Measurements from ENCODE around the gene ARHGAP24. TPM values are rescaled to one million over a fixed set of nuclear protein-coding genes. Genes with fewer than 3 reads are reported as not detected.

ARHGAP24 gene
- 0.84 and 1.5 TPM in 2 replicates for total RNA-seq
- long read RNA-seq = 0 reads

DNA sequence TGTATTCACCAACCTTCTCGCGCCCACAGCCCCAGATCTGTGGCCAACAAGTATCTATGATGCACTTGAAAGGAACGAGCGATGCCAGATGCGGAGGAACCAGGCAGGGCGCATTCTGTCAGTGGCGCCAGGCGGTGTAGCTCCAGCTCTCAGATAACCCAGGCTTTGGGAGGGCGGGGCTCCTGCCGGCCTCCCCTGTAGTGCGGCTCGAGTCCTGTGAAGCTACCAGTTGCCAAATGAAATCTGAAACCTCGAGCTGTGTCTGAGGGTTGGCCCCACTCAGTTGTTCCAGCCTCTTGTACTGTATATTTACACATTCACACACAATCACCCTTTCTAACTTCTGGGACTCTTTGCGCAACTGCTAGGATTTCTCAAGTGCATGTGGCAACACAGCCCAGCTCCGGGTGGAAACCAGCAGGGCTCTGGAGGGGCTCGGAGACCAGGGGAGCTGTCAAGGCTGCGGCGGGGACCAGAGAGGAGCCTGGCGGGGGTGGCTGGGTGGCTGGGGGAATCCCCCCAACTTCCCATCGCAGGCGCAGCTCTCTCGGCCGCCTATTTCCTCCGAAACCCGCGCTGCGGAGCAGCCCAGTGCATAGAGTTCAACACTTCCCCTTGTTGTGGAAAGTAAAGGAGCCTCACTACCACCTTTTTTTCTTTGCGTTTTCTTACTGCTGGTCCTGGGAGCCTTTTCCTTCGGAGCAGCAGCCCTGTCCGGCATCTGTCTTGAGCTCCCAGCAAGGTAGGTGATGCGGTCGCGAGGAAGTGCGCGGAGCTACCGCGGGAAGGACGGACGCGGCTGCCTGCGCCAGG lies at the start of gene ARHGAP24:
TSS of gene ARHGAP24 (plus strand) at position 333 of the 813 bp plus-strand sequence.
- peak; percentile 63 for DNase-seq (ENCODE audit: low read depth, low spot score)
- Mint-ChIP-seq H3K9me3 (no peaks in the 10 kb centered on the region), H3K4me3 (peak within 1 kb of the TSS; percentile 95), H3K27me3 (ENCODE audit: low read depth) (peaks cover 18% of the 10 kb centered on the region), H3K27ac (ENCODE audit: unreplicated experiment) (peak within 1 kb of the TSS; percentile 90), H3K36me3 (ENCODE audit: low read depth) (no peaks in the 10 kb centered on the region), H3K4me1 (peaks cover 10% of the 10 kb centered on the region)
- TF ChIP-seq, protein P1, sequence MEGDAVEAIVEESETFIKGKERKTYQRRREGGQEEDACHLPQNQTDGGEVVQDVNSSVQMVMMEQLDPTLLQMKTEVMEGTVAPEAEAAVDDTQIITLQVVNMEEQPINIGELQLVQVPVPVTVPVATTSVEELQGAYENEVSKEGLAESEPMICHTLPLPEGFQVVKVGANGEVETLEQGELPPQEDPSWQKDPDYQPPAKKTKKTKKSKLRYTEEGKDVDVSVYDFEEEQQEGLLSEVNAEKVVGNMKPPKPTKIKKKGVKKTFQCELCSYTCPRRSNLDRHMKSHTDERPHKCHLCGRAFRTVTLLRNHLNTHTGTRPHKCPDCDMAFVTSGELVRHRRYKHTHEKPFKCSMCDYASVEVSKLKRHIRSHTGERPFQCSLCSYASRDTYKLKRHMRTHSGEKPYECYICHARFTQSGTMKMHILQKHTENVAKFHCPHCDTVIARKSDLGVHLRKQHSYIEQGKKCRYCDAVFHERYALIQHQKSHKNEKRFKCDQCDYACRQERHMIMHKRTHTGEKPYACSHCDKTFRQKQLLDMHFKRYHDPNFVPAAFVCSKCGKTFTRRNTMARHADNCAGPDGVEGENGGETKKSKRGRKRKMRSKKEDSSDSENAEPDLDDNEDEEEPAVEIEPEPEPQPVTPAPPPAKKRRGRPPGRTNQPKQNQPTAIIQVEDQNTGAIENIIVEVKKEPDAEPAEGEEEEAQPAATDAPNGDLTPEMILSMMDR (conservative IDR thresholded peaks at IDR 0.05) = no peak

DNA sequence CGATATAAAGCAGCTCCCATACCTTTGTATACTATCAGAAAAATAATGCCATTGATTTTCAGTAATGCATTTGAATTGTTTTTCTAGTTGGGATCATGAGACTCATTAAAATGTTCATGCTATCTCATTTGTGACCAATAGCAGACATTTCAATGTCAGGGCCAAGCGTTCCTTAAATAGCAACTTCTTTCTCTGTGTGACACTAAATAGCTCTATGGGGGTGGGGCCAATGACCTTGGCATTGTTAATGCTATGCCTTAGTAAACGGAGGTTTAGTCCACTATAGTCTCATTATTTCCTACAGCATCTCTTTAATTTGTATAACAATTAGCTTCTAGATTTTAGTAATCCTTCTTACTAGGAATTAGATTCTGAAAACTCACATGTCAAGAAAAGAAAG lies 48.6 kb upstream of the ARHGAP24 start:
- TF ChIP-seq, protein P1 (conservative IDR thresholded peaks at IDR 0.05) = no peak
- no peak overlapping the region for H3K27ac Mint-ChIP-seq (ENCODE audit: unreplicated experiment)
- no peaks in the 10 kb centered on the region for H3K9me3 Mint-ChIP-seq
- H3K4me1 Mint-ChIP-seq = peaks cover 4% of the 10 kb centered on the region
- DNase-seq (ENCODE audit: low read depth, low spot score) = no peak
- no peaks in the 10 kb centered on the region for H3K36me3 Mint-ChIP-seq (ENCODE audit: low read depth)
- peaks cover 2% of the 10 kb centered on the region for H3K27me3 Mint-ChIP-seq (ENCODE audit: low read depth)
- no peak overlapping the region for H3K4me3 Mint-ChIP-seq

DNA sequence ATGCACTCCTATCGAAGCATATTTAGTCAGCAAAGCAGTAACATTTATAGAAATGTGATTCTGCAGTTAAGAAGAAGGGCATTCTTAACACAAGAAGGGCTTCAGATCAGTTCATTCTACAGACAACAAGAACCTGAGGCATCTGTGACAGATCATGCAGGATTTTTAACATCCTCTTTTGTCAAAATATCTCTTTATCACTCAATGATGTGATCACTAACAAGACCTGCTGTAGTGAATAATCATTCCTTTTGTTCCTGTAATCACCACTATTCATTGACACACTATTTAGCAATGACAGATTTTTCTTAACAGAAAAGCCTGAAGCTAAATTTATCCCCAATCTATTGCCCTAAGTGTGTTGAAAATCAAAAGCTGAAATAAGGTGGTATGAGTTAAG lies 47.8 kb upstream of the ARHGAP24 start:
- TF ChIP-seq, protein P1 (conservative IDR thresholded peaks at IDR 0.05) = no peak
- Mint-ChIP-seq H3K27me3 (ENCODE audit: low read depth) (peaks cover 2% of the 10 kb centered on the region), H3K27ac (ENCODE audit: unreplicated experiment) (no peak overlapping the region), H3K4me1 (peaks cover 4% of the 10 kb centered on the region), H3K4me3 (no peak overlapping the region), H3K36me3 (ENCODE audit: low read depth) (no peaks in the 10 kb centered on the region), H3K9me3 (no peaks in the 10 kb centered on the region)
- no peak for DNase-seq (ENCODE audit: low read depth, low spot score)

DNA sequence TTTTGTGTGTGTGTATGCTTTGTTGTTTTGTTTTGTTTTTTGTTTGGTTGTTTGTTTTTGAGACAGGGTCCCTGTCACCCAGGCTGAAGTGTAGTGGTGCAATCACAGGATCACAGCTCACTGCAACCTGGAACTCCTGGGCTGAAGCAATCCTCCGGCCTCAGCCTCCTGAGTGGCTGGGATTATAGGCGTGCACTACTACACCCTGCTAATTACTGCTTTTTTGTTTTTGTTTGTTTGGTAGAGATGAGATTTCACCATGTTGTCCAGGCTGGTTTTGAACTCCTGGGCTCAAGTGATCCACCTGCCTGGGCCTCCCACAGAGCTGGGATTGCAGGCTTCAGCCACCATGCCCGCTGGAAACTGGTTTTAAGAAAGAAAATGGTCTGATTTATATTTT lies 44.7 kb upstream of the ARHGAP24 start:
- Mint-ChIP-seq H3K27me3 (ENCODE audit: low read depth) (peaks cover 2% of the 10 kb centered on the region), H3K4me3 (no peak overlapping the region), H3K36me3 (ENCODE audit: low read depth) (no peaks in the 10 kb centered on the region), H3K4me1 (peaks cover 4% of the 10 kb centered on the region), H3K9me3 (peaks cover 4% of the 10 kb centered on the region), H3K27ac (ENCODE audit: unreplicated experiment) (no peak overlapping the region)
- TF ChIP-seq, protein P1 (conservative IDR thresholded peaks at IDR 0.05) = no peak
- DNase-seq (ENCODE audit: low read depth, low spot score) = no peak

DNA sequence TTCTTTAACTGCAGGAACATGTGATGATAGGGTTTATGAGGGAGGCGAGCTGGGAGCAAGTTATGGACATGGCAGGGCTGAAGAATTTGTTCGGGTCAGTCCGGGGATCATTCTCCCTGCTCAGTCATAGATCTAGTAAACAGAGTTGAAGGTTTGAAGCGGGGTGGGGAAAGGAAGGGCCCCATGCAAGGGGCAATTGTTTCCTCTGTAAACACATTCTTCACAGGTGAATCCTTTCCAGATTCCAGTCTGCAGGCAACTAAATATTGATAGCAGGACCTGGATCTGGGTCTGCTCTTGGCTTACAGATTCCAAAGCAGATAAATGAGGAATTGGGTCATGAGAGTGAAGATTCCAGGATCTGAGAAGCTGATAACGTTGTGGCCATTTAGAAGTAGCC lies 44.3 kb upstream of the ARHGAP24 start:
- peaks cover 2% of the 10 kb centered on the region for H3K27me3 Mint-ChIP-seq (ENCODE audit: low read depth)

More for the DNA sequence above, 44.3 kb upstream of the ARHGAP24 start:
- H3K36me3 Mint-ChIP-seq (ENCODE audit: low read depth) = no peaks in the 10 kb centered on the region
- peaks cover 4% of the 10 kb centered on the region for H3K9me3 Mint-ChIP-seq
- no peak for DNase-seq (ENCODE audit: low read depth, low spot score)
- H3K4me1 Mint-ChIP-seq = peaks cover 4% of the 10 kb centered on the region
- TF ChIP-seq, protein P1 (conservative IDR thresholded peaks at IDR 0.05) = no peak
- no peak overlapping the region for H3K27ac Mint-ChIP-seq (ENCODE audit: unreplicated experiment)
- no peak overlapping the region for H3K4me3 Mint-ChIP-seq

Measured in neural crest cell (in vitro differentiated cells).